ENCODE measurements around the gene CCR6.

The CCR6 gene

GRCh38 chr6:167099707-167100106, 23.2 kb upstream of the CCR6 start:
- DNase-seq = no peak

- no peak for DNase-seq
Observed at GRCh38 chr6:167100241-167100674, 22.6 kb upstream of the CCR6 start.

GRCh38 chr6:167102318-167102717, 20.6 kb upstream of the CCR6 start:
- DNase-seq = no peak

GRCh38 chr6:167103041-167103891, 19.6 kb upstream of the CCR6 start:
- no peak for DNase-seq

GRCh38 chr6:167104388-167104787, 18.5 kb upstream of the CCR6 start:
- DNase-seq = no peak

- no peak for DNase-seq
Observed at GRCh38 chr6:167105060-167105459, 17.8 kb upstream of the CCR6 start.

GRCh38 chr6:167106406-167106805, 16.5 kb upstream of the CCR6 start:
- DNase-seq = no peak

GRCh38 chr6:167107787-167108186, 15.1 kb upstream of the CCR6 start:
- DNase-seq = no peak

- no peak for DNase-seq
Observed at GRCh38 chr6:167108278-167108677, 14.6 kb upstream of the CCR6 start.

GRCh38 chr6:167109651-167110050, 13.2 kb upstream of the CCR6 start:
- DNase-seq = no peak

- DNase-seq = no peak
Observed at GRCh38 chr6:167111597-167111996, 11.3 kb upstream of the CCR6 start.

- no peak for DNase-seq
Observed at GRCh38 chr6:167112421-167112820, 10.5 kb upstream of the CCR6 start.

- no peak for DNase-seq
Observed at GRCh38 chr6:167113047-167113754, 9.7 kb upstream of the CCR6 start.

GRCh38 chr6:167113935-167114910, 8.7 kb upstream of the CCR6 start:
- no peak for DNase-seq

GRCh38 chr6:167115054-167115453, 7.8 kb upstream of the CCR6 start:
- DNase-seq = no peak

- no peak for DNase-seq
Observed at GRCh38 chr6:167116109-167116837, 6.6 kb upstream of the CCR6 start.

- no peak for DNase-seq
Observed at GRCh38 chr6:167116838-167117228, 6.1 kb upstream of the CCR6 start.

GRCh38 chr6:167118006-167118405, 4.9 kb upstream of the CCR6 start:
- no peak for DNase-seq

GRCh38 chr6:167118839-167119238, 4.1 kb upstream of the CCR6 start:
- DNase-seq = no peak

GRCh38 chr6:167119670-167120582, 3.0 kb upstream of the CCR6 start:
- DNase-seq = no peak

- no peak for DNase-seq
Observed at GRCh38 chr6:167120583-167120903, 2.4 kb upstream of the CCR6 start.
